Mesenchymal stem cell (in vitro differentiated cells and primary cell): ENCODE measurements around the gene MFNG.

ENCODE experiments used
- DNase-seq: peaks from one replicate; pipeline ENCODE4 v3.0.0-alpha.2; 2013
- H2AFZ ChIP-seq: one replicate; pipeline ENCODE4 v1.6.1; 2013; ENCODE audit warnings: low read depth, mild to moderate bottlenecking, control low read depth, inconsistent platforms, low read length, moderate library complexity
- H2AK5ac ChIP-seq: 2 replicates; pipeline ENCODE4 v1.6.1; 2013; ENCODE audit warnings: low read length, moderate library complexity, mild to moderate bottlenecking, inconsistent platforms; ENCODE audit not compliant: severe bottlenecking
- H2BK120ac ChIP-seq: one replicate; pipeline ENCODE4 v1.6.1; 2013; ENCODE audit warnings: low read depth, mild to moderate bottlenecking, inconsistent platforms, low read length, moderate library complexity
- H2BK12ac ChIP-seq, 2 experiments: one replicate each; pipeline ENCODE4 v1.6.1; 2013; ENCODE audit warnings: inconsistent platforms in 2 of 2, low read length in 2 of 2, mild to moderate bottlenecking in 2 of 2, moderate library complexity in 2 of 2, control low read depth in 1 of 2
- H2BK15ac ChIP-seq: one replicate; pipeline ENCODE4 v1.6.1; 2013; ENCODE audit warnings: mild to moderate bottlenecking, low read depth, inconsistent platforms; ENCODE audit not compliant: poor library complexity, severe bottlenecking
- H2BK5ac ChIP-seq: 2 replicates; pipeline ENCODE4 v1.6.1; 2013; ENCODE audit warnings: low read depth, mild to moderate bottlenecking, low read length, control low read depth, inconsistent platforms; ENCODE audit not compliant: poor library complexity, severe bottlenecking
- H3K14ac ChIP-seq, 2 experiments: one replicate each; pipeline ENCODE4 v1.6.1; 2013; ENCODE audit warnings: inconsistent platforms in 2 of 2, low read length in 2 of 2, control low read depth in 1 of 2, mild to moderate bottlenecking in 1 of 2, moderate library complexity in 1 of 2
- H3K18ac ChIP-seq, 2 experiments: one replicate each; pipeline ENCODE4 v1.6.1; 2013; ENCODE audit warnings: inconsistent platforms in 2 of 2, low read length in 2 of 2, control low read depth in 1 of 2, low read depth in 1 of 2, mild to moderate bottlenecking in 1 of 2
- H3K23ac ChIP-seq, 2 experiments: one replicate each; pipeline ENCODE4 v1.6.1; 2013; ENCODE audit warnings: inconsistent platforms in 2 of 2, low read length in 2 of 2, mild to moderate bottlenecking in 2 of 2, moderate library complexity in 2 of 2, control low read depth in 1 of 2
- H3K27ac ChIP-seq: 2 replicates; pipeline ENCODE4 v1.5.1; 2013; ENCODE audit warnings: mild to moderate bottlenecking, moderate library complexity, low read length, control low read depth, inconsistent platforms; ENCODE audit not compliant: poor library complexity, severe bottlenecking
- H3K27me3 ChIP-seq, 2 experiments: 2 replicates each; pipeline versions ENCODE4 v1.6.1 to v1.7.0; 2013; ENCODE audit warnings: low read length in 2 of 2, mild to moderate bottlenecking in 2 of 2, moderate library complexity in 2 of 2, control low read depth in 1 of 2, inconsistent platforms in 1 of 2; ENCODE audit not compliant: control insufficient read depth in 1 of 2, insufficient read depth in 1 of 2
- H3K36me3 ChIP-seq, 2 experiments: 2 replicates each; pipeline versions ENCODE4 v1.6.1 to v1.7.0; 2013; ENCODE audit warnings: low read length in 2 of 2, control low read depth in 1 of 2, inconsistent platforms in 1 of 2, low read depth in 1 of 2, mild to moderate bottlenecking in 1 of 2; ENCODE audit not compliant: insufficient read depth in 2 of 2, control insufficient read depth in 1 of 2
- H3K4ac ChIP-seq, 2 experiments: one replicate each; pipeline ENCODE4 v1.6.1; 2013; ENCODE audit warnings: inconsistent platforms in 2 of 2, low read length in 2 of 2, mild to moderate bottlenecking in 2 of 2, moderate library complexity in 2 of 2, control low read depth in 1 of 2, low read depth in 1 of 2
- H3K4me1 ChIP-seq: 2 replicates; pipeline ENCODE4 v1.6.1; 2013; ENCODE audit warnings: low read depth, low read length, control low read depth; ENCODE audit not compliant: control insufficient read depth, insufficient read depth
- H3K4me2 ChIP-seq: 2 replicates; pipeline ENCODE4 v1.6.1; 2013; ENCODE audit warnings: low read length, mild to moderate bottlenecking, inconsistent platforms; ENCODE audit not compliant: poor library complexity, severe bottlenecking
- H3K4me3 ChIP-seq, 2 experiments: 2 replicates each; pipeline versions ENCODE4 v1.5.1 to v1.7.0; 2013; ENCODE audit warnings: low read length in 2 of 2, mild to moderate bottlenecking in 2 of 2, control low read depth in 1 of 2, low read depth in 1 of 2; ENCODE audit not compliant: insufficient read depth in 1 of 2
- H3K79me1 ChIP-seq: replicated peaks from 2 replicates; pipeline ENCODE4 v1.6.1; 2013; ENCODE audit warnings: mild to moderate bottlenecking, control low read depth, low read length, inconsistent platforms; ENCODE audit not compliant: poor library complexity, severe bottlenecking
- H3K9ac ChIP-seq: 2 replicates; pipeline ENCODE4 v1.7.0; 2013; ENCODE audit warnings: mild to moderate bottlenecking, low read length, moderate library complexity
- H3K9me3 ChIP-seq: 2 replicates; pipeline ENCODE4 v1.7.0; 2013; ENCODE audit warnings: mild to moderate bottlenecking, low read length; ENCODE audit not compliant: control insufficient read depth
- H4K8ac ChIP-seq: one replicate; pipeline ENCODE4 v1.6.1; 2013; ENCODE audit warnings: inconsistent platforms, mild to moderate bottlenecking, low read length, moderate library complexity
- H4K91ac ChIP-seq: one replicate; pipeline ENCODE4 v1.6.1; 2013; ENCODE audit warnings: mild to moderate bottlenecking, low read length, inconsistent platforms
- WGBS: methylation state at CpG from one replicate; pipeline ENCODE4 v1.1.7; 2013; ENCODE audit warnings: mixed read lengths; 5-methylcytosine and 5-hydroxymethylcytosine counted together

MFNG gene

GRCh38 chr22:37520776-37521191, 34.6 kb upstream of the MFNG start:
- no peak overlapping the region for H3K27ac ChIP-seq
- peaks cover 3% of the 10 kb centered on the region for H3K79me1 ChIP-seq

GRCh38 chr22:37519268-37520195, 33.3 kb upstream of the MFNG start, which contains the start of gene CARD10:
CARD10 (minus strand) TSS chr22:37519415; CDS start chr22:37519200, 215 bp downstream.
- Histone ChIP-seq H4K91ac (peak within 1 kb of the TSS; percentile 65), H2AK5ac (peak within 1 kb of the TSS; percentile 84), H3K4me3 (peak within 1 kb of the TSS; percentile 82 to 94), H4K8ac (peak within 1 kb of the TSS; percentile 95), H3K9me3 (peaks cover 6% of the 10 kb centered on the region), H3K14ac (peak within 1 kb of the TSS in 1 of 2 experiments; percentile 46), H3K36me3 (peaks cover 16 to 24% of the 10 kb centered on the region in 2 experiments), H3K4me2 (peak within 1 kb of the TSS; percentile 84), H3K27me3 (no peaks in the 10 kb centered on the region), H2AFZ (peak within 1 kb of the TSS; percentile 84), H3K4ac (peak within 1 kb of the TSS; percentile 68 to 74), H2BK120ac (peak within 1 kb of the TSS; percentile 66), H2BK15ac (peak within 1 kb of the TSS; percentile 87), H3K4me1 (peaks cover 26% of the 10 kb centered on the region), H3K79me1 (peaks cover 6% of the 10 kb centered on the region), H3K23ac (peak within 1 kb of the TSS in 1 of 2 experiments; percentile 11), H3K18ac (peak within 1 kb of the TSS; percentile 82 to 91), H2BK12ac (peak within 1 kb of the TSS; percentile 11 to 76), H3K27ac (peak within 1 kb of the TSS; percentile 46), H2BK5ac (peak within 1 kb of the TSS; percentile 31), H3K9ac (peak within 1 kb of the TSS; percentile 86)
- no peak for DNase-seq
- 10% methylated on average over 53 of the region's 99 CpGs for WGBS

More at GRCh38 chr22:37520776-37521191, 34.6 kb upstream of the MFNG start:
- no peak overlapping the region for H3K4me3 ChIP-seq
- H3K23ac ChIP-seq = no peak overlapping the region
- H4K8ac ChIP-seq = no peak overlapping the region
- no peaks in the 10 kb centered on the region for H3K27me3 ChIP-seq
- no peak overlapping the region for H3K4ac ChIP-seq
- peaks cover 6% of the 10 kb centered on the region for H3K9me3 ChIP-seq
- H2BK120ac ChIP-seq = no peak overlapping the region
- no peak overlapping the region for H3K9ac ChIP-seq
- 81% methylated on average over 9 of the region's 10 CpGs for WGBS
- no peak overlapping the region for H4K91ac ChIP-seq
- H3K4me1 ChIP-seq = peaks cover 30% of the 10 kb centered on the region
- H3K36me3 ChIP-seq = peaks cover 4 to 13% of the 10 kb centered on the region in 2 experiments
- H2BK15ac ChIP-seq = no peak overlapping the region
- H2AFZ ChIP-seq = no peak overlapping the region
- DNase-seq = no peak
- no peak overlapping the region for H3K14ac ChIP-seq
- H2BK5ac ChIP-seq = no peak overlapping the region
- peak overlapping the region; percentile 57 for H2AK5ac ChIP-seq
- H2BK12ac ChIP-seq = no peak overlapping the region
- no peak overlapping the region for H3K18ac ChIP-seq
- no peak overlapping the region for H3K4me2 ChIP-seq

- Histone ChIP-seq H3K27me3 (no peaks in the 10 kb centered on the region), H3K36me3 (peaks cover 20 to 30% of the 10 kb centered on the region in 2 experiments), H3K79me1 (peaks cover 6% of the 10 kb centered on the region), H2AFZ (peak overlapping the region; percentile 56), H3K27ac (peak overlapping the region; percentile 46), H3K18ac (peak overlapping the region; percentile 55 to 91), H3K4ac (peak overlapping the region; percentile 68 to 74), H3K4me1 (peaks cover 30% of the 10 kb centered on the region), H2BK5ac (peak overlapping the region; percentile 31), H3K9me3 (peaks cover 6% of the 10 kb centered on the region), H2AK5ac (peak overlapping the region; percentile 84), H2BK15ac (peak overlapping the region; percentile 87), H3K14ac (peak overlapping the region in 1 of 2 experiments; percentile 46), H2BK12ac (peak overlapping the region; percentile 11 to 46), H3K9ac (peak overlapping the region; percentile 86), H4K8ac (peak overlapping the region; percentile 95), H2BK120ac (peak overlapping the region; percentile 66), H3K4me2 (peak overlapping the region; percentile 84), H3K23ac (peak overlapping the region in 1 of 2 experiments; percentile 11), H4K91ac (peak overlapping the region; percentile 65), H3K4me3 (peak overlapping the region; percentile 82 to 94)
- DNase-seq = no peak
- WGBS = 12% methylated on average over 50 of the region's 63 CpGs
Measured at GRCh38 chr22:37518509-37519267, 32.5 kb upstream of the MFNG start.
